Measurements from ENCODE around the gene AXL. TPM values are rescaled to one million over a fixed set of nuclear protein-coding genes. Genes with fewer than 3 reads are reported as not detected.

AXL gene
- total and polyA plus RNA-seq, 2 of the 13 experiments (the other 11 are each of a cell fraction or from before 2014, with no cell fraction given), result 0.71 to 5.9 TPM

- no peak for TF ChIP-seq HNF1A (IDR thresholded peaks at IDR 0.05; ENCODE audit: low read depth)
- TF ChIP-seq HNF1A (CRISPR knock-in tag; IDR thresholded peaks at IDR 0.05; ENCODE audit: borderline replicate concordance), result peak; percentile 60; the same call in 1 of the 2 replicates
- TF ChIP-seq FOXP1 (IDR thresholded peaks at IDR 0.05), result no peak
- TF ChIP-seq FOXP1 (CRISPR knock-in tag; IDR thresholded peaks at IDR 0.05), result no peak
- no peak for TF ChIP-seq TIGD3 (CRISPR knock-in tag; IDR thresholded peaks at IDR 0.05; ENCODE audit: borderline replicate concordance)
- peak; percentile 87 for TF ChIP-seq MYC (CRISPR knock-in tag; IDR thresholded peaks at IDR 0.05; ENCODE audit: borderline replicate concordance)
- no peak; the same call in 1 of the 2 replicates for TF ChIP-seq ZNF777 (CRISPR knock-in tag; IDR thresholded peaks at IDR 0.05)
- no peak for TF ChIP-seq DPF2 (CRISPR knock-in tag; IDR thresholded peaks at IDR 0.05; ENCODE audit: borderline replicate concordance, low read depth)
- no peak for TF ChIP-seq DMTF1 (CRISPR knock-in tag; IDR thresholded peaks at IDR 0.05)
- peak; percentile 45; the same call in 1 of the 2 replicates for TF ChIP-seq PAXIP1 (CRISPR knock-in tag; conservative IDR thresholded peaks at IDR 0.05)
- TF ChIP-seq MEIS1 (CRISPR knock-in tag; IDR thresholded peaks at IDR 0.05; ENCODE audit: borderline replicate concordance), result no peak
- no peak for TF ChIP-seq WIZ (CRISPR knock-in tag; IDR thresholded peaks at IDR 0.05)
- TF ChIP-seq HDAC6 (IDR thresholded peaks at IDR 0.05; ENCODE audit: low read depth, low read length), result no peak
- TF ChIP-seq KLF13 (CRISPR knock-in tag; IDR thresholded peaks at IDR 0.05), result no peak
- peak; percentile 56 for TF ChIP-seq SRSF1 (optimal IDR thresholded peaks at IDR 0.05; ENCODE audit: low read depth, low read length)
- no peak for TF ChIP-seq ZNF577 (CRISPR knock-in tag; IDR thresholded peaks at IDR 0.05; ENCODE audit: borderline replicate concordance, low read depth)
- no peak for TF ChIP-seq NFIB (CRISPR knock-in tag; IDR thresholded peaks at IDR 0.05; ENCODE audit: borderline replicate concordance)
- 0 out of 2 replicates have a peak, but pooled peaks have one; percentile 59 for TF ChIP-seq GZF1 (CRISPR knock-in tag; IDR thresholded peaks at IDR 0.05)
These were observed 91.2 kb downstream of the AXL start, which contains the start of gene CCDC97 (continued) for GRCh38 chr19:41310033-41310831.

All from HepG2 (cell line).